Esophagus muscularis mucosa (tissue), 4 donors: ENCODE data around the gene ZFP1. TPM values are rescaled to one million over a fixed set of nuclear protein-coding genes. Genes with fewer than 3 reads are reported as not detected.
A peak's percentile ranks its signal among the peaks of the same experiment; 100 is the strongest.

Experiments used
- DNase-seq: peaks from one replicate; pipeline ENCODE4 v3.0.0-alpha.2; 2017; ENCODE audit errors: extremely low spot score
- H3K27ac ChIP-seq, 4 donors: fragments of 200-600 bp; sonication (generic); replicated peaks in 1 of 4; 1 replicate in 3 of 4; 2 replicates in 1 of 4; pipeline ENCODE4 v1.5.1; 2016 to 2019; ENCODE audit warnings: mild to moderate bottlenecking in 1 of 4
- H3K27me3 ChIP-seq, 4 donors: fragments of 200-600 bp; sonication (generic); one replicate each; pipeline versions ENCODE4 v1.5.1 to v1.6.0; 2016 to 2019
- H3K36me3 ChIP-seq, 4 donors: fragments of 200-600 bp; sonication (generic); one replicate each; pipeline ENCODE4 v1.5.1; 2016 to 2019
- H3K4me1 ChIP-seq, 4 donors: fragments of 200-600 bp; sonication (generic); one replicate each; pipeline ENCODE4 v1.5.1; 2016 to 2019
- H3K4me3 ChIP-seq, 4 donors: fragments of 200-600 bp; sonication (generic); 1 replicate in 2 of 4; 2 replicates in 2 of 4; pipeline ENCODE4 v1.5.1; 2016 to 2019; ENCODE audit warnings: mild to moderate bottlenecking in 4 of 4, moderate library complexity in 1 of 4
- H3K9me3 ChIP-seq, 4 donors: fragments of 200-600 bp; sonication (generic); 1 replicate in 3 of 4; 2 replicates in 1 of 4; pipeline ENCODE4 v1.5.1; 2016 to 2019
- CTCF ChIP-seq, 3 experiments: fragments of 200-600 bp in 2 of 3; fragments of 450-650 bp in 1 of 3; sonication (generic) in 2 of 3; IDR thresholded peaks; one replicate each; pipeline ENCODE4 v1.5.1; 2017 to 2019; ENCODE audit warnings: antibody characterized with exemption in 3 of 3, mild to moderate bottlenecking in 2 of 3, moderate library complexity in 1 of 3
- EP300 ChIP-seq: sonication (generic); formaldehyde crosslinking; IDR thresholded peaks from one replicate; pipeline ENCODE4 v1.6.1; 2017; ENCODE audit warnings: antibody characterized with exemption
- POLR2A ChIP-seq: fragments of 450-650 bp; IDR thresholded peaks from one replicate; pipeline ENCODE4 v1.6.1; 2017; ENCODE audit warnings: antibody characterized with exemption, moderate library complexity, mild to moderate bottlenecking, low read depth
- POLR2AphosphoS5 ChIP-seq, 2 donors: sonication (generic); formaldehyde crosslinking; IDR thresholded peaks; one replicate each; pipeline ENCODE4 v1.6.1; 2017; ENCODE audit warnings: antibody characterized with exemption in 2 of 2
- WGBS: methylation state at CpG from one replicate; pipeline ENCODE4 v1.1.5; 2018; 5-methylcytosine and 5-hydroxymethylcytosine counted together
- intact Hi-C: fragments of 100-400 bp; cut with DNase I; formaldehyde crosslinking; loops from one replicate; pipeline ENCODE4 v1.15.1; 2023
- total RNA-seq, 4 donors: library from RNA; depleted of rRNA; stranded (reverse); fragments of >200 nt; gene quantifications; one replicate each; pipeline versions ENCODE4 v1.1.0 to v1.2.1, GENCODE V29; 2016

Gene ZFP1
- total RNA-seq = 10 to 100 TPM in 3 of 4 donors, 1 to 10 TPM in 1; 8.4 to 17.4 (median 12.0) TPM

GRCh38 chr16:75148311-75149195 lies at the start of gene ZFP1:
Gene ZFP1, plus strand, starts transcription at chr16:75148524. Its CDS starts 4,428 bp downstream, at chr16:75152952.
- Histone ChIP-seq H3K27ac (peak within 1 kb of the TSS; percentile 98 to 100 (median 99)), H3K4me1 (peaks cover 10 to 18% (median 12%) of the 10 kb centered on the region in 4 donors), H3K4me3 (peak within 1 kb of the TSS; percentile 85 to 100 (median 100)), H3K27me3 (no peaks in the 10 kb centered on the region), H3K9me3 (peaks cover 0 to 25% (median 7%) of the 10 kb centered on the region in 4 donors), H3K36me3 (peaks cover 0 to 9% (median 4%) of the 10 kb centered on the region in 4 donors)
- peak; percentile 98 for DNase-seq
- peak; percentile 26 for TF ChIP-seq POLR2A
- TF ChIP-seq CTCF (IDR thresholded peaks at IDR 0.05) = no peak
- no peak for TF ChIP-seq EP300
- peak; percentile 91 to 92 for TF ChIP-seq POLR2AphosphoS5 (IDR thresholded peaks at IDR 0.05)
- 1% methylated on average over 20 of the region's 93 CpGs for WGBS
- intact Hi-C loops = loop anchor here (5.0 kb wide), 1 partner anchor 49 kb away; no protein-coding TSS in a partner anchor

- Histone ChIP-seq H3K27me3 (no peaks in the 10 kb centered on the region), H3K4me3 (no peak overlapping the region), H3K36me3 (peaks cover 0 to 25% (median 19%) of the 10 kb centered on the region in 4 donors), H3K4me1 (peaks cover 30 to 47% (median 43%) of the 10 kb centered on the region in 4 donors), H3K9me3 (no peaks in the 10 kb centered on the region), H3K27ac (peak overlapping the region in 3 of 4 donors; percentile 27 to 57 (median 46))
- no peak for TF ChIP-seq POLR2A
- TF ChIP-seq POLR2AphosphoS5 (IDR thresholded peaks at IDR 0.05) = no peak
- WGBS = 82% methylated on average over 8 of the region's 8 CpGs
- no peak for DNase-seq
- intact Hi-C loops = no loop called here
Measured at GRCh38 chr16:75099075-75099667, 49.2 kb upstream of the ZFP1 start.

- intact Hi-C loops = no loop called here
- no peak for TF ChIP-seq POLR2A
- TF ChIP-seq POLR2AphosphoS5 (IDR thresholded peaks at IDR 0.05) = no peak
- no peak for TF ChIP-seq EP300
- no peak for TF ChIP-seq CTCF (IDR thresholded peaks at IDR 0.05)
- Histone ChIP-seq H3K4me1 (peaks cover 36 to 55% (median 51%) of the 10 kb centered on the region in 4 donors), H3K27me3 (no peaks in the 10 kb centered on the region), H3K4me3 (no peak overlapping the region), H3K27ac (peak overlapping the region in 3 of 4 donors; percentile 27 to 57 (median 46)), H3K36me3 (peaks cover 0 to 17% (median 12%) of the 10 kb centered on the region in 4 donors), H3K9me3 (no peaks in the 10 kb centered on the region)
- WGBS = 68% methylated on average over 13 of the region's 16 CpGs
- no peak for DNase-seq
Measured at GRCh38 chr16:75099738-75100602, 48.4 kb upstream of the ZFP1 start.

- Histone ChIP-seq H3K27me3 (no peaks in the 10 kb centered on the region), H3K4me1 (peaks cover 42 to 61% (median 57%) of the 10 kb centered on the region in 4 donors), H3K36me3 (peaks cover 0 to 12% (median 5%) of the 10 kb centered on the region in 4 donors), H3K4me3 (no peak overlapping the region), H3K27ac (no peak overlapping the region), H3K9me3 (no peaks in the 10 kb centered on the region)
- intact Hi-C loops = no loop called here
- TF ChIP-seq POLR2A = no peak
- no peak for TF ChIP-seq CTCF (IDR thresholded peaks at IDR 0.05)
- TF ChIP-seq POLR2AphosphoS5 (IDR thresholded peaks at IDR 0.05) = no peak
- no peak for TF ChIP-seq EP300
- no peak for DNase-seq
- WGBS = 83% methylated on average over 3 of the region's 3 CpGs
Measured at GRCh38 chr16:75100603-75100990, 47.7 kb upstream of the ZFP1 start.
